Panc1 (cell line): ENCODE results near the gene SLC26A4.

ENCODE experiments used
- CTCF ChIP-seq: fragments of 450-650 bp; IDR thresholded peaks from 2 replicates; pipeline ENCODE4 v1.5.1; 2017; ENCODE audit warnings: mild to moderate bottlenecking
- POLR2AphosphoS5 ChIP-seq: IDR thresholded peaks from 2 replicates; pipeline ENCODE4 v1.6.1; 2012; ENCODE audit warnings: mild to moderate bottlenecking, low read depth, low read length, moderate library complexity
- SIN3A ChIP-seq: IDR thresholded peaks from 2 replicates; pipeline ENCODE4 v1.6.1; 2012; ENCODE audit warnings: low read depth, mild to moderate bottlenecking, low read length, moderate library complexity, borderline replicate concordance; ENCODE audit not compliant: insufficient read depth
- TCF7L2 ChIP-seq: IDR thresholded peaks from 2 replicates; pipeline ENCODE4 v1.6.1; 2011; ENCODE audit warnings: mild to moderate bottlenecking, low read depth, low read length, inconsistent platforms
- TF ChIP-seq, protein P1 (sequence below), 2 experiments: IDR thresholded peaks; 2 replicates each; pipeline ENCODE4 v1.6.1; 2011 to 2012; ENCODE audit warnings: low read depth in 2 of 2, control low read depth in 1 of 2, low read length in 1 of 2, mild to moderate bottlenecking in 1 of 2, moderate library complexity in 1 of 2; ENCODE audit not compliant: insufficient read depth in 1 of 2

DNA sequence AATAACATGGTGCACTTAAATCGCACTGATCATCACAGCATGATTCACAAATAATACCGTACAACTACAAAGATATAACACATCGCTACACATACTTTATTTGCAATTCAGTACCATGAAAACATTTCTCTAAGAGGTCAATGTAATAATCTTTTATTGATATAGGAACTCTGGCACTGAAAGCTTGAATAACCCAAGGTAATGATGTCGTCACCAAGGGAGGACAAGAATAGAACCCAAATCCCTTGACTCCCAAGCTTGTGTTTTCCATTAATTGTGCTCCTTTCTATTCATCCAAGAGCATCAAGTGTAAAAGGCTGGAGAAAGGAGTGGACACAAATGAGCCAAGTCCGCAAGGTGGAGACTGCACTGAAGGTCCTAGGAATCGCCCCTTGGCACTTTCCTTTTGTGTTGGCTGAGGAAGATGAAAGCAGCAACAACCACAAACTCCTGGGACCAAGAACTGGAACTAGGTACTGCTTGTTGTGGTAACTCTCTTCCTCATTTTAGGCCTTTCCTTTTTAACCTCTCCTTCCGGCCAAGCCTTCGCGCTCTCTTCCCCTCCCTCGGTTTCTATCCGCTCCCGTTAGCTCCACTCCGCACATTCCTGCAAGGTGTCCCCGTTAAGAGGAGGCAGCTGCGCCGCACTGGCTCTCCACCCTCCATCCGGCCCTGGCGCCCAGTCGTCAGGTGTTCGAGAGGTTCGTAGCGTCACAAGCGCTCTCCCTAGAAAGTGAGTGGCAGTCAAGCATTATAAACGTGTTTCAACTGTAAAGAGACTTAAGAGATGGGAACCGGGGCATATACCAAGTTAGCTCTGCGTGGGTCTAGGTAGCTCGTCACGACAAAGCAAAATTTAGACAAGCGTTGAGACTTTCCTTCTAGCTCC is 82.3 kb downstream of the SLC26A4 start:
- TF ChIP-seq CTCF (no peak), TCF7L2 (no peak), POLR2AphosphoS5 (no peak), SIN3A (no peak)
- TF ChIP-seq, protein P1, sequence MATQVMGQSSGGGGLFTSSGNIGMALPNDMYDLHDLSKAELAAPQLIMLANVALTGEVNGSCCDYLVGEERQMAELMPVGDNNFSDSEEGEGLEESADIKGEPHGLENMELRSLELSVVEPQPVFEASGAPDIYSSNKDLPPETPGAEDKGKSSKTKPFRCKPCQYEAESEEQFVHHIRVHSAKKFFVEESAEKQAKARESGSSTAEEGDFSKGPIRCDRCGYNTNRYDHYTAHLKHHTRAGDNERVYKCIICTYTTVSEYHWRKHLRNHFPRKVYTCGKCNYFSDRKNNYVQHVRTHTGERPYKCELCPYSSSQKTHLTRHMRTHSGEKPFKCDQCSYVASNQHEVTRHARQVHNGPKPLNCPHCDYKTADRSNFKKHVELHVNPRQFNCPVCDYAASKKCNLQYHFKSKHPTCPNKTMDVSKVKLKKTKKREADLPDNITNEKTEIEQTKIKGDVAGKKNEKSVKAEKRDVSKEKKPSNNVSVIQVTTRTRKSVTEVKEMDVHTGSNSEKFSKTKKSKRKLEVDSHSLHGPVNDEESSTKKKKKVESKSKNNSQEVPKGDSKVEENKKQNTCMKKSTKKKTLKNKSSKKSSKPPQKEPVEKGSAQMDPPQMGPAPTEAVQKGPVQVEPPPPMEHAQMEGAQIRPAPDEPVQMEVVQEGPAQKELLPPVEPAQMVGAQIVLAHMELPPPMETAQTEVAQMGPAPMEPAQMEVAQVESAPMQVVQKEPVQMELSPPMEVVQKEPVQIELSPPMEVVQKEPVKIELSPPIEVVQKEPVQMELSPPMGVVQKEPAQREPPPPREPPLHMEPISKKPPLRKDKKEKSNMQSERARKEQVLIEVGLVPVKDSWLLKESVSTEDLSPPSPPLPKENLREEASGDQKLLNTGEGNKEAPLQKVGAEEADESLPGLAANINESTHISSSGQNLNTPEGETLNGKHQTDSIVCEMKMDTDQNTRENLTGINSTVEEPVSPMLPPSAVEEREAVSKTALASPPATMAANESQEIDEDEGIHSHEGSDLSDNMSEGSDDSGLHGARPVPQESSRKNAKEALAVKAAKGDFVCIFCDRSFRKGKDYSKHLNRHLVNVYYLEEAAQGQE (IDR thresholded peaks at IDR 0.05; ENCODE audit: insufficient read depth in 1 of 2, low read depth in 2 of 2, low read length in 1 of 2), result no peak
